Skeletal muscle satellite cell (primary cell): Measurements from ENCODE around the gene ARHGAP32.
"Not testable (repeated sequence)": the region's sequence is repeated elsewhere in the genome, so short reads cannot be mapped to it uniquely, and the experiment has no call there.

Experiments
- H3K27me3 ChIP-seq: 2 replicates; pipeline ENCODE4 v1.7.0; 2013; ENCODE audit warnings: low read length; ENCODE audit not compliant: control insufficient read depth, insufficient read depth
- H3K36me3 ChIP-seq: 2 replicates; pipeline ENCODE4 v1.7.0; 2013; ENCODE audit warnings: mild to moderate bottlenecking, control low read depth, low read length; ENCODE audit not compliant: insufficient read depth
- H3K4me1 ChIP-seq: 2 replicates; pipeline ENCODE4 v1.7.0; 2013; ENCODE audit warnings: low read length; ENCODE audit not compliant: control insufficient read depth, insufficient read depth
- H3K4me2 ChIP-seq: 2 replicates; pipeline ENCODE4 v1.7.0; 2013; ENCODE audit warnings: mild to moderate bottlenecking, low read length
- H3K4me3 ChIP-seq: 2 replicates; pipeline ENCODE4 v1.7.0; 2013; ENCODE audit warnings: low read length
- H3K9ac ChIP-seq: 2 replicates; pipeline ENCODE4 v1.7.0; 2013; ENCODE audit warnings: mild to moderate bottlenecking, low read depth, low read length, moderate library complexity
- H3K9me3 ChIP-seq: replicated peaks from 2 replicates; pipeline ENCODE4 v1.7.0; 2013; ENCODE audit warnings: mild to moderate bottlenecking, control low read depth, low read length

ARHGAP32 gene

GRCh38 chr11:128926437-128927107 lies 265.6 kb downstream of the ARHGAP32 start:
- Histone ChIP-seq H3K4me2 (no peak overlapping the region), H3K4me3 (no peak overlapping the region), H3K27me3 (peaks cover 62% of the 10 kb centered on the region), H3K9me3 (no peaks in the 10 kb centered on the region), H3K9ac (no peak overlapping the region), H3K36me3 (no peaks in the 10 kb centered on the region), H3K4me1 (no peaks in the 10 kb centered on the region)

DNA sequence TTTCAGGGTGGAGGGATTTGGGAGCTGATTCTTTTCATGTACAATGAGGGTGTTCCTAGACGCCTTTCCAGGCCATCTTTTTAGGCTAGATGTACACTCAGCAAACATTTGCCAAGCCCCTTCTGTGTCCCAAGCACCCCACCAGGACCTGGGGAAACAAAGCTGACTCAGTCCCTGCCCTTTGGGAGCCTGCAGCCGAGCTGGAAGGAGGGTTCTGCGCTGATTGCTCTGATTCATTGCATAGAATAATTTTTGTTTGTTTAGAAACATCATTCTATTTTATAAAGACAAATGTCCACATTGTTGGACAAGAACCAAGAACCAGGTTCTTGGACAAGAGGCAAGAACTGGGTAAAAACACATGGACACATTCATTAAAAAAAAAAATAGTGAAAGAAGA lies 266.1 kb downstream of the ARHGAP32 start:
- H3K36me3 ChIP-seq: no peaks in the 10 kb centered on the region
- H3K9me3 ChIP-seq: no peaks in the 10 kb centered on the region
- H3K4me1 ChIP-seq: no peaks in the 10 kb centered on the region
- H3K9ac ChIP-seq: no peak overlapping the region
- no peak overlapping the region for H3K4me3 ChIP-seq
- H3K4me2 ChIP-seq: no peak overlapping the region
- peaks cover 64% of the 10 kb centered on the region for H3K27me3 ChIP-seq

GRCh38 chr11:128925250-128925600 lies 266.9 kb downstream of the ARHGAP32 start:
- Histone ChIP-seq H3K4me3 (no peak overlapping the region), H3K4me1 (no peaks in the 10 kb centered on the region), H3K4me2 (no peak overlapping the region), H3K9ac (no peak overlapping the region), H3K9me3 (no peaks in the 10 kb centered on the region), H3K27me3 (peaks cover 72% of the 10 kb centered on the region), H3K36me3 (no peaks in the 10 kb centered on the region)

GRCh38 chr11:128924510-128925249 lies 267.4 kb downstream of the ARHGAP32 start:
- Histone ChIP-seq H3K4me3 (no peak overlapping the region), H3K27me3 (peaks cover 72% of the 10 kb centered on the region), H3K9ac (no peak overlapping the region), H3K36me3 (no peaks in the 10 kb centered on the region), H3K4me1 (no peaks in the 10 kb centered on the region), H3K9me3 (no peaks in the 10 kb centered on the region), H3K4me2 (no peak overlapping the region)

DNA sequence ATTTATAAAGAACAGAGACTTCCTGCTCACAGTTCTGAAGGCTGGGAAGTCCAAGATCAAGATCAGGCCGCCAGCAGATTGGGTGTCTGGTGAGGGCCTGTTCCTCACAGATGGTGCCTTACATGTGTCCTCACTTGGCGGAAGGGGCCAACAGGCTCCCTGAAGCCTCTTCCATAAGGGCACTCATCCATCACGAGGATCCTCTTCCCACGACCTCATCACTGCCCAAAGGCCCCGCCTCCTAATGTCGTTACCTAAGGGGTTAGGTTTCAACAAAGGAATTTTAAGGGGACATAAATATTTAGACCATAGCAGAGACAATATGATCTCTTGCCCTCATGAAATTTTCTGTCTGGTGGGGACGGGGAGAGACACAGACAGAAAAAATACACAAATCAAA lies 268.0 kb downstream of the ARHGAP32 start:
- H3K9ac ChIP-seq: no peak overlapping the region
- no peaks in the 10 kb centered on the region for H3K9me3 ChIP-seq
- H3K4me2 ChIP-seq: no peak overlapping the region
- no peak overlapping the region for H3K4me3 ChIP-seq
- no peaks in the 10 kb centered on the region for H3K36me3 ChIP-seq
- H3K27me3 ChIP-seq: peaks cover 68% of the 10 kb centered on the region
- H3K4me1 ChIP-seq: no peaks in the 10 kb centered on the region

DNA sequence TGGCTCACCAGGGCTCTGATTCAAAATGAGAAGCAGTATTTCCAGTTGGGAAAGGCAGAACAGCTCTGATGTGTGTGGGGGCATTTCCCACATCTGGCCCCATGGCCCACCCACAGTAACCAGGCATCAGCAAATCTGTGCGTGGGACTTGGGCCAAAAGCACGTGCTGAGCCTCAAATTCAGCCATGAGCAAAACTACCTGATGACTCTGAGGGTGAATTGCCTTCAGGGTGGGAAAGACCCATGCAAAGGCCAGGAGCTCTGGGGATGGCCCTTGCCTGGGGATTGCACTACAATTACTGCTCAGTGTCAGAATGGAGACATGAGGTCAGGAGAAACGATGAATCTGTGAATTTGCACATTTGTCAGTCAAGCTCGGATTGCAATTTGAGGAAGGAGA lies 270.3 kb downstream of the ARHGAP32 start:
- no peaks in the 10 kb centered on the region for H3K9me3 ChIP-seq
- peaks cover 57% of the 10 kb centered on the region for H3K27me3 ChIP-seq
- no peaks in the 10 kb centered on the region for H3K4me1 ChIP-seq
- H3K9ac ChIP-seq: no peak overlapping the region
- H3K4me3 ChIP-seq: no peak overlapping the region
- H3K36me3 ChIP-seq: no peaks in the 10 kb centered on the region
- H3K4me2 ChIP-seq: no peak overlapping the region

DNA sequence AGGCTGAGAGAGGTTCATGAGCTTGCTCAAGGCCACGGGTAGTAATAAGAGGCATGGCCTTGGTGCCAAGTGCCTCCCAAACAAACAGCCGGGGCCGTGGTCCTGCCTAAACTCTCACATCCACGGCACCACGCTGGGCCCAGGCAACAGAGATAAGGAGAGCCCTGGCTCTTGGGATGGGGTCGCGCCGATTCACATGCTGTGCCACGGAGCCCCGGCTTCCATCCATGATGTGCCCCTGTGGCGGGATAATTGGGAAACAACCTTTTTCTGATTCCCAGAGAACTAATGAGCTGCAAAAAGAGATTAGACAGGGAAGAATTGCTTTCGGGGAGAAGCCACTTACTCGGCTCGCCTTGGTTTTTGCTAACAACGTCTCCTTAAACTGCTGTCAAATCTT lies 271.5 kb downstream of the ARHGAP32 start:
- Histone ChIP-seq H3K9ac (no peak overlapping the region), H3K36me3 (no peaks in the 10 kb centered on the region), H3K4me3 (no peak overlapping the region), H3K4me1 (no peaks in the 10 kb centered on the region), H3K27me3 (peaks cover 48% of the 10 kb centered on the region), H3K9me3 (no peaks in the 10 kb centered on the region), H3K4me2 (no peak overlapping the region)

DNA sequence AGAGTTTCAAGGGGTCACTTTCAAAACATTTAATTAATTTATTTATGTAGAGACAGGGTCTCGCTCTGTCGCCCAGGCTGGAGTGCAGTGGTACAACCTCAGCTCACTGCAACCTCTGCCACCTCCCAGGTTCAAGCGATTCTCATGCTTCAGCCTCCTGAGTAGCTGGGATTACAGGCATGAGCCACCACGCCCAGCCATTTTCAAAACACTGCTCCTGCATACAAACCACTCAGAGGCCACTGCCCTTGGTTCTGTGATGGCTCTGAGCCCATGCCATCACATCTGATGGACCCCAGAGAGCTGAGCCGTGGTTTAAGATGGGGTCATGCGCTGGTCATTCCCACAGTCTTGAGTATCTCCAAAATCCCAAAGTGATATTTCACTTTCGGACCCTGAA lies 272.5 kb downstream of the ARHGAP32 start:
- H3K9me3 ChIP-seq, H3K36me3 ChIP-seq, H3K4me3 ChIP-seq, H3K9ac ChIP-seq, H3K4me2 ChIP-seq, H3K4me1 ChIP-seq: not testable (repeated sequence)
- peaks cover 46% of the 10 kb centered on the region for H3K27me3 ChIP-seq

DNA sequence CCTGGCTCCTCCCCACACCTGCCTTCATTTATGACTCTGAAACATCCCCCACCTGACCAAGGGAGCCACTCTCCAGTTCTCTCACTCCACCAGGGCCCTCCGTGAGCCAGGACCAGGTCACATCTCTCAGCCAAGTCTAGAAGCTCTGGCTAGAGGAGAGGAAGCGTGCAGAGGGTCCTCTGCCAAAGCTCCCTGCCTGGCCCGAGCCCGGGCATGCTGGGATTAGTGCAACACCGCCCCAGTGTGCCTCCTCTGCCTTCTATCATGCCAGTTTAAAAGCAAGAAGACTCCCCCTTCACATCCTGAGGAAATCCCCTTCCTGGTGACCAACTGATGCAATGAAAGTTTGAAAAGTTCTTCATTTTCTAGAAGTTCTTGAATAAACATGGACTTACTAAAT lies 272.9 kb downstream of the ARHGAP32 start:
- H3K36me3 ChIP-seq: no peaks in the 10 kb centered on the region
- H3K4me3 ChIP-seq: no peak overlapping the region
- H3K27me3 ChIP-seq: peaks cover 46% of the 10 kb centered on the region
- H3K9me3 ChIP-seq: no peaks in the 10 kb centered on the region
- H3K4me1 ChIP-seq: no peaks in the 10 kb centered on the region
- H3K9ac ChIP-seq: no peak overlapping the region
- H3K4me2 ChIP-seq: no peak overlapping the region

DNA sequence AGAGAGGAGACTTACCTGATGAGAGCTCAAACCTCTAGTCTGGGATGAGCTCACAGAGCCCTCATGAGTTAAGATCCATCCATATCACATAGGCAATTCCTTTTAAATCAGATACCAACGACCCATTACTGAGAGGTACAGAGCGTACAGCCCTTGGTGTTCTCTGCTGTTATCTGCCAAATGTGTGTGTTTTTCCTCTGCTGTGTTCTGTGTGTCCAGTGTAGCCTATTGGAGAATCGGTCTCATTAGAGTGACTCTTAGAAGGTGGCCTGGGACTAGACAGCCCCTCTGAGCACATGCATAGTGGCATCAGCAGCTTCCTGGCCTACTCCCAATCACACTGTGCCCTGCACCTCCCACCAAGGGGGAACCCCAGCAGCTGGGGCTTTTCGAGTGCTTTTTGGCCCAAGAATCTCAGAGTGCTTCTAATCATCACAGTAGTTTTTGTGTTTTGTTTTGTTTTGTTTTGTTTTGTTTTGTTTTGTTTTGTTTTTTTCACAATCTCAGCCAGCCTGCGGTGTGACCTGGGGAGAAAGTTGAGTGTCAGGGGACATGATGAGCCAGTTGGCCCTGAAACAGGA lies 274.9 kb downstream of the ARHGAP32 start:
- H3K4me3 ChIP-seq: no peak overlapping the region
- no peak overlapping the region for H3K9ac ChIP-seq
- no peaks in the 10 kb centered on the region for H3K9me3 ChIP-seq
- H3K4me2 ChIP-seq: no peak overlapping the region
- H3K4me1 ChIP-seq: no peaks in the 10 kb centered on the region
- H3K36me3 ChIP-seq: no peaks in the 10 kb centered on the region
- H3K27me3 ChIP-seq: peaks cover 46% of the 10 kb centered on the region

GRCh38 chr11:128916681-128917080 lies 275.4 kb downstream of the ARHGAP32 start:
- H3K36me3 ChIP-seq: no peaks in the 10 kb centered on the region
- no peaks in the 10 kb centered on the region for H3K4me1 ChIP-seq
- no peaks in the 10 kb centered on the region for H3K9me3 ChIP-seq
- no peak overlapping the region for H3K4me2 ChIP-seq
- H3K9ac ChIP-seq: no peak overlapping the region
- no peak overlapping the region for H3K4me3 ChIP-seq
- peaks cover 46% of the 10 kb centered on the region for H3K27me3 ChIP-seq
